SK-N-SH treated with all-trans-retinoic acid at 6 μM for 48 hours (cell line): ENCODE measurements around the gene CHKA.

Experiments used
- ATAC-seq: fragments of 200-7000 bp; cut with Tn5 transposase; 3 replicates; pipeline ENCODE4 v1.9.1; 2020; ENCODE audit warnings: mild to moderate bottlenecking, moderate library complexity
- ARNTL ChIP-seq: fragments of 450-650 bp; formaldehyde crosslinking; IDR thresholded peaks from 2 replicates; pipeline ENCODE4 v1.5.0; 2020; ENCODE audit warnings: low read depth, mild to moderate bottlenecking, moderate library complexity, borderline replicate concordance
- BACH2 ChIP-seq: fragments of 250-450 bp; sonication (Bioruptor Pico); IDR thresholded peaks from 2 replicates; pipeline ENCODE4 v1.9.0; 2021; ENCODE audit warnings: mild to moderate bottlenecking, borderline replicate concordance
- CSDC2 ChIP-seq: fragments of 250-450 bp; sonication (Bioruptor Pico); IDR thresholded peaks from 2 replicates; pipeline ENCODE4 v1.5.0; 2020; ENCODE audit warnings: mild to moderate bottlenecking, moderate library complexity
- ESRRG ChIP-seq: fragments of 250-450 bp; sonication (Bioruptor Pico); IDR thresholded peaks from 2 replicates; pipeline ENCODE4 v1.6.1; 2021; ENCODE audit warnings: mild to moderate bottlenecking
- GLIS3 ChIP-seq: fragments of 250-450 bp; sonication (Bioruptor Pico); IDR thresholded peaks from 2 replicates; pipeline ENCODE4 v1.5.0; 2020; ENCODE audit warnings: mild to moderate bottlenecking, moderate library complexity
- ISL1 ChIP-seq: fragments of 250-450 bp; sonication (Bioruptor Pico); IDR thresholded peaks from 2 replicates; pipeline ENCODE4 v2.1.2; 2022; ENCODE audit warnings: mild to moderate bottlenecking, moderate library complexity
- OSR1 ChIP-seq: fragments of 250-450 bp; sonication (Bioruptor Pico); IDR thresholded peaks from 2 replicates; pipeline ENCODE4 v1.8.0; 2022; ENCODE audit warnings: moderate library complexity, mild to moderate bottlenecking, inconsistent platforms
- PPARA ChIP-seq: fragments of 250-450 bp; sonication (Bioruptor Pico); IDR thresholded peaks from 2 replicates; pipeline ENCODE4 v1.5.0; 2020; ENCODE audit warnings: mild to moderate bottlenecking, borderline replicate concordance
- RARB ChIP-seq: fragments of 250-450 bp; sonication (Bioruptor Pico); IDR thresholded peaks from 2 replicates; pipeline ENCODE4 v1.8.0; 2021; ENCODE audit warnings: mild to moderate bottlenecking, moderate library complexity
- SNAI2 ChIP-seq: fragments of 250-450 bp; sonication (Bioruptor Pico); IDR thresholded peaks from 2 replicates; pipeline ENCODE4 v1.5.0; 2020; ENCODE audit warnings: mild to moderate bottlenecking, moderate library complexity
- TCF4 ChIP-seq: fragments of 250-450 bp; sonication (Bioruptor Pico); IDR thresholded peaks from 2 replicates; pipeline ENCODE4 v1.8.0; 2021; ENCODE audit warnings: mild to moderate bottlenecking, moderate library complexity, borderline replicate concordance
- TOX ChIP-seq: fragments of 250-450 bp; sonication (Bioruptor Pico); IDR thresholded peaks from 2 replicates; pipeline ENCODE4 v1.8.0; 2021; ENCODE audit warnings: mild to moderate bottlenecking, moderate library complexity, borderline replicate concordance
- ZC3H10 ChIP-seq: fragments of 250-450 bp; sonication (Bioruptor Pico); IDR thresholded peaks from 2 replicates; pipeline ENCODE4 v1.5.1; 2021; ENCODE audit warnings: mild to moderate bottlenecking, moderate library complexity
- ZFP3 ChIP-seq: fragments of 250-450 bp; sonication (Bioruptor Pico); IDR thresholded peaks from 2 replicates; pipeline ENCODE4 v1.5.0; 2020; ENCODE audit warnings: mild to moderate bottlenecking, moderate library complexity
- ZNF565 ChIP-seq: fragments of 450-650 bp; formaldehyde crosslinking; conservative IDR thresholded peaks from 2 replicates; pipeline ENCODE4 v1.5.0; 2020; ENCODE audit warnings: low read depth, mild to moderate bottlenecking, moderate library complexity
- ZNF70 ChIP-seq: fragments of 450-650 bp; formaldehyde crosslinking; IDR thresholded peaks from 2 replicates; pipeline ENCODE4 v1.5.0; 2020; ENCODE audit warnings: mild to moderate bottlenecking, moderate library complexity
- ZNF8 ChIP-seq: fragments of 450-650 bp; formaldehyde crosslinking; IDR thresholded peaks from 2 replicates; pipeline ENCODE4 v1.5.0; 2020; ENCODE audit warnings: mild to moderate bottlenecking, moderate library complexity
- TF ChIP-seq, protein P1 (sequence below): fragments of 250-450 bp; sonication (Bioruptor Pico); IDR thresholded peaks from 2 replicates; pipeline ENCODE4 v1.5.0; 2020; ENCODE audit warnings: mild to moderate bottlenecking, moderate library complexity
- TF ChIP-seq, protein P2 (sequence below): fragments of 250-450 bp; sonication (Bioruptor Pico); IDR thresholded peaks from 2 replicates; pipeline ENCODE4 v1.5.1; 2020; ENCODE audit warnings: low read depth, mild to moderate bottlenecking, moderate library complexity
- TF ChIP-seq, protein P3 (sequence below): fragments of 250-450 bp; sonication (Bioruptor Pico); IDR thresholded peaks from 2 replicates; pipeline ENCODE4 v1.8.0; 2021; ENCODE audit warnings: low read depth, mild to moderate bottlenecking, moderate library complexity, borderline replicate concordance
- TF ChIP-seq, protein P4 (sequence below): fragments of 250-450 bp; sonication (Bioruptor Pico); IDR thresholded peaks from 2 replicates; pipeline ENCODE4 v1.8.0; 2020; ENCODE audit warnings: mild to moderate bottlenecking, moderate library complexity, borderline replicate concordance

The CHKA gene

DNA sequence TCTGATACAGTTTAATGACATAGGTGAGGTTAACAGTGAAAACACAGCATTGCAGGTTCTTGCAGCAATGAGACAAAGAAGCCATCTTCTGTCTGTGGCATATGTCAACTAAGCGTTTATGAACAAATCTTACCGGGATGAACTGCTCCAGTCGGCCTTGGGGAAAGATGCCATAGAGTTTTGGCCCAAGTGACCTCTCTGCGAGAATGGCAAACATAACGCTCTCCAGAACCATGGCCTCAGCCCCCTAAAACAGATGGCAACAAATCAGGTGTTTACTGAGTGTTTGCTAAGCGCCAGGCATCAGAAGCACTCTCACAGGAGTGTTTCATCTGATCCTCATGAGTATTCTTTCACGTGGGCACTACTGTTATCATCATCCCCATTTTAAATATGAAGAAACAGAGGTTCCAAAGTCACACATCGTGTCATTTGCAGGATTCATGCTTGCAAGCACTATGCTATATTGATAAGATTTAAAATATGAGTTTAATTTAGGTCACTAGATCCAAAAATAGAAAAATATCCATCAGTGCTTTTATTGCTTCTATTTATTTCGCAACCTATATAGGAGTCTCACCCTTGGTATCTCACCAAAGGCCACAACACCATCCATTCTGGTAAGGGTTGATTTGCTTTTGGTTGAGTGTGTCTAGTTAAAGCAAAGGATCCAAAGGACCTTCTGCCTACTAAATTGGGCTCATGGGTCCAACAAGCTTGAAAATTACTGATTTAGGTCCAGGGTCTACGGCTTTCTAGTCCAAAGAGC, 46.4 kb downstream of the CHKA start:
- TF ChIP-seq ZC3H10 (CRISPR knock-in tag): no peak
- TF ChIP-seq GLIS3 (CRISPR knock-in tag): no peak
- TF ChIP-seq, protein P1, sequence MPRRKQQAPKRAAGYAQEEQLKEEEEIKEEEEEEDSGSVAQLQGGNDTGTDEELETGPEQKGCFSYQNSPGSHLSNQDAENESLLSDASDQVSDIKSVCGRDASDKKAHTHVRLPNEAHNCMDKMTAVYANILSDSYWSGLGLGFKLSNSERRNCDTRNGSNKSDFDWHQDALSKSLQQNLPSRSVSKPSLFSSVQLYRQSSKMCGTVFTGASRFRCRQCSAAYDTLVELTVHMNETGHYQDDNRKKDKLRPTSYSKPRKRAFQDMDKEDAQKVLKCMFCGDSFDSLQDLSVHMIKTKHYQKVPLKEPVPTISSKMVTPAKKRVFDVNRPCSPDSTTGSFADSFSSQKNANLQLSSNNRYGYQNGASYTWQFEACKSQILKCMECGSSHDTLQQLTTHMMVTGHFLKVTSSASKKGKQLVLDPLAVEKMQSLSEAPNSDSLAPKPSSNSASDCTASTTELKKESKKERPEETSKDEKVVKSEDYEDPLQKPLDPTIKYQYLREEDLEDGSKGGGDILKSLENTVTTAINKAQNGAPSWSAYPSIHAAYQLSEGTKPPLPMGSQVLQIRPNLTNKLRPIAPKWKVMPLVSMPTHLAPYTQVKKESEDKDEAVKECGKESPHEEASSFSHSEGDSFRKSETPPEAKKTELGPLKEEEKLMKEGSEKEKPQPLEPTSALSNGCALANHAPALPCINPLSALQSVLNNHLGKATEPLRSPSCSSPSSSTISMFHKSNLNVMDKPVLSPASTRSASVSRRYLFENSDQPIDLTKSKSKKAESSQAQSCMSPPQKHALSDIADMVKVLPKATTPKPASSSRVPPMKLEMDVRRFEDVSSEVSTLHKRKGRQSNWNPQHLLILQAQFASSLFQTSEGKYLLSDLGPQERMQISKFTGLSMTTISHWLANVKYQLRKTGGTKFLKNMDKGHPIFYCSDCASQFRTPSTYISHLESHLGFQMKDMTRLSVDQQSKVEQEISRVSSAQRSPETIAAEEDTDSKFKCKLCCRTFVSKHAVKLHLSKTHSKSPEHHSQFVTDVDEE (CRISPR knock-in tag): no peak
- TF ChIP-seq ZNF565 (CRISPR knock-in tag): no peak
- TF ChIP-seq, protein P2, sequence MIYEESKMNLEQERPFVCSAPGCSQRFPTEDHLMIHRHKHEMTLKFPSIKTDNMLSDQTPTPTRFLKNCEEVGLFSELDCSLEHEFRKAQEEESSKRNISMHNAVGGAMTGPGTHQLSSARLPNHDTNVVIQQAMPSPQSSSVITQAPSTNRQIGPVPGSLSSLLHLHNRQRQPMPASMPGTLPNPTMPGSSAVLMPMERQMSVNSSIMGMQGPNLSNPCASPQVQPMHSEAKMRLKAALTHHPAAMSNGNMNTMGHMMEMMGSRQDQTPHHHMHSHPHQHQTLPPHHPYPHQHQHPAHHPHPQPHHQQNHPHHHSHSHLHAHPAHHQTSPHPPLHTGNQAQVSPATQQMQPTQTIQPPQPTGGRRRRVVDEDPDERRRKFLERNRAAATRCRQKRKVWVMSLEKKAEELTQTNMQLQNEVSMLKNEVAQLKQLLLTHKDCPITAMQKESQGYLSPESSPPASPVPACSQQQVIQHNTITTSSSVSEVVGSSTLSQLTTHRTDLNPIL (CRISPR knock-in tag): no peak
- TF ChIP-seq ISL1 (CRISPR knock-in tag): no peak
- TF ChIP-seq RARB (CRISPR knock-in tag): no peak
- TF ChIP-seq PPARA (CRISPR knock-in tag): no peak
- no peak for TF ChIP-seq TCF4 (CRISPR knock-in tag)
- TF ChIP-seq ARNTL (CRISPR knock-in tag): no peak
- ATAC-seq: no peak

DNA sequence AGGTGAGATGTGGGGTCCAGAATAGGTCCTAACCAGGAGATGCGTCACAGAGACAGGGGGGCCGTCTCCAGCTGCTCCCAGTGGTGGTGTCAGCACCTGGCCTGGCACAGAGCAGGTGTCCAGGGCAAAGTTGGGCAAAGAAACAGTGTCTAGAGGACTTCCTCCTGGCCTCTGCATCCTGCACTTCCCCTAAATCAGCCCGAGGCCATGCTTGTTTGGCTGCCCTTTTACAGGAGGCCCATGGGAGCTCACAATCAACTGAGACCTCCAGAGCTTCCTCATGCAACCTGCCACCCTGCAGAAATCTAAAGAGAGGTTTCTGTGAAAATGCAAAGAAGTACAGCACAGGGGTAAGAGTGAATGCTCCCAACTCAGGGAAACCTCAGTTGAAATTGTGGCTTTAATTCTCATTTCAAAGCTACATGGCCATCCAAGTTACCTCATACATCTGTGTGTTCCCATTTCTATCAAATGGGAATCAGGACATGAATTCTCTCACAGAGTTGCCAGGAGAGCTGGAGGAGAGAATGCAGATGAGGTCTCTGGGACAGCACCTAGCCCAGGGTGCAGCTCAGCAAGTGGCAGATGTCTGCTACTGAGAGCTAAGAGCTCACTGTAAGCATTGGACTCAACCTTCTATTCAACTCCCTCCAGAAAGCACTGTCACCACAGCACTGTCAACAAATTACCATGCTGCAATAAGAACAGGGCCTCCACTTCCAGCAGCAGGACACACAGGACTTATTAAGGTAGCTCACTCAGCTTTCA, 49.7 kb downstream of the CHKA start:
- ATAC-seq: no peak
- TF ChIP-seq, protein P2 (CRISPR knock-in tag): no peak
- TF ChIP-seq ZNF8 (no peak), GLIS3 (CRISPR knock-in tag) (no peak), BACH2 (no peak), TOX (CRISPR knock-in tag) (no peak), ZC3H10 (CRISPR knock-in tag) (no peak)
- TF ChIP-seq, all 23 proteins: peak for 0

DNA sequence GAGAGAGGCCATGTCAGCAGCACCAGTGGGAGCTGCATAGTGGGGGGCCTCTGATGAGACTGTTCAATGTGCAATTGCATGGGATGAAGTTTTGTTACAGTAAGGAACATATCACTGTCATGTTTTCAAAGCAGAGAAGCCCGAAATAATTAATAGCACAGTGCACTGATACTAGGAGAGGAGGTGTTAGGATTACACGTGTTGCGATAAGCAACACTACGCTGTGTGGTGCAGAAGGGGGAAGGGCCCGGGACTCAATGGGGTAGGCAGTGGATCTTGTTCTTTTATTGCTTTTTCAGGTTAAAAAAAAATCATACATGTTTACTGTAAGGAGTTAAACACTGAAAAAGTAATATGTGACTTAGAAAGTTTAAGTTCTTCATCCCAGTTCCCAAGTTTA, 53.2 kb downstream of the CHKA start:
- no peak for TF ChIP-seq BACH2
- TF ChIP-seq GLIS3 (CRISPR knock-in tag): no peak
- TF ChIP-seq ESRRG (CRISPR knock-in tag): no peak
- TF ChIP-seq, protein P3, sequence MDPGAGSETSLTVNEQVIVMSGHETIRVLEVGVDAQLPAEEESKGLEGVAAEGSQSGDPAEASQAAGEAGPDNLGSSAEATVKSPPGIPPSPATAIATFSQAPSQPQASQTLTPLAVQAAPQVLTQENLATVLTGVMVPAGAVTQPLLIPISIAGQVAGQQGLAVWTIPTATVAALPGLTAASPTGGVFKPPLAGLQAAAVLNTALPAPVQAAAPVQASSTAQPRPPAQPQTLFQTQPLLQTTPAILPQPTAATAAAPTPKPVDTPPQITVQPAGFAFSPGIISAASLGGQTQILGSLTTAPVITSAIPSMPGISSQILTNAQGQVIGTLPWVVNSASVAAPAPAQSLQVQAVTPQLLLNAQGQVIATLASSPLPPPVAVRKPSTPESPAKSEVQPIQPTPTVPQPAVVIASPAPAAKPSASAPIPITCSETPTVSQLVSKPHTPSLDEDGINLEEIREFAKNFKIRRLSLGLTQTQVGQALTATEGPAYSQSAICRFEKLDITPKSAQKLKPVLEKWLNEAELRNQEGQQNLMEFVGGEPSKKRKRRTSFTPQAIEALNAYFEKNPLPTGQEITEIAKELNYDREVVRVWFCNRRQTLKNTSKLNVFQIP (CRISPR knock-in tag): no peak
- no peak for TF ChIP-seq ZNF8
- no peak for TF ChIP-seq ZFP3 (CRISPR knock-in tag)
- TF ChIP-seq TCF4 (CRISPR knock-in tag): no peak
- TF ChIP-seq RARB (CRISPR knock-in tag): no peak
- no peak for TF ChIP-seq ZNF70
- TF ChIP-seq OSR1: no peak
- no peak for TF ChIP-seq PPARA (CRISPR knock-in tag)
- no peak for TF ChIP-seq CSDC2 (CRISPR knock-in tag)
- TF ChIP-seq ZNF565 (CRISPR knock-in tag): no peak
- TF ChIP-seq ARNTL (CRISPR knock-in tag): no peak
- no peak for ATAC-seq

DNA sequence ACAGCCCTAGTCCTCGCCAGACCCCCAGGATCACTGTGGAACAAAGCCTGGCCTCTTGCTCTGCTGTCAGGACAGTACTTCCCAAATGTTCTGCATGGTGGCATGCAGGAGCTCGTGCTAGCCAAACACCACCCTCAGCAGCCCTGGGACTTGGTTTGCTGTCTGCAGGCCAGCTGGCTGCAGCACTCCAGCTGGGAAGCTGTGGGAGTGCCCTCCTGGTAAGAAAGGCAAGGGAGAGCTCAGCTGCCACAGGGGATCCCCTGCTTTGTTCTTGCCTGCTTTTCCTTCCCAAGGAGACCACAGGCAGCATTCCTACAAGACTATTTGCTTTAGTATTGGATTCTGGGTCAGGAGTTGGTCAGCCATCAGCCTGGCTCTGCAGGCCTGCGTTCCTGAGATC, 54.4 kb downstream of the CHKA start:
- no peak for ATAC-seq
- TF ChIP-seq RARB (CRISPR knock-in tag) (no peak), BACH2 (no peak), GLIS3 (CRISPR knock-in tag) (no peak), SNAI2 (no peak), ZNF70 (no peak), ISL1 (CRISPR knock-in tag) (no peak), PPARA (CRISPR knock-in tag) (no peak), CSDC2 (CRISPR knock-in tag) (no peak), ZNF565 (CRISPR knock-in tag) (no peak), ZFP3 (CRISPR knock-in tag) (no peak)
- TF ChIP-seq, protein P1 (CRISPR knock-in tag): no peak
- TF ChIP-seq, protein P4, sequence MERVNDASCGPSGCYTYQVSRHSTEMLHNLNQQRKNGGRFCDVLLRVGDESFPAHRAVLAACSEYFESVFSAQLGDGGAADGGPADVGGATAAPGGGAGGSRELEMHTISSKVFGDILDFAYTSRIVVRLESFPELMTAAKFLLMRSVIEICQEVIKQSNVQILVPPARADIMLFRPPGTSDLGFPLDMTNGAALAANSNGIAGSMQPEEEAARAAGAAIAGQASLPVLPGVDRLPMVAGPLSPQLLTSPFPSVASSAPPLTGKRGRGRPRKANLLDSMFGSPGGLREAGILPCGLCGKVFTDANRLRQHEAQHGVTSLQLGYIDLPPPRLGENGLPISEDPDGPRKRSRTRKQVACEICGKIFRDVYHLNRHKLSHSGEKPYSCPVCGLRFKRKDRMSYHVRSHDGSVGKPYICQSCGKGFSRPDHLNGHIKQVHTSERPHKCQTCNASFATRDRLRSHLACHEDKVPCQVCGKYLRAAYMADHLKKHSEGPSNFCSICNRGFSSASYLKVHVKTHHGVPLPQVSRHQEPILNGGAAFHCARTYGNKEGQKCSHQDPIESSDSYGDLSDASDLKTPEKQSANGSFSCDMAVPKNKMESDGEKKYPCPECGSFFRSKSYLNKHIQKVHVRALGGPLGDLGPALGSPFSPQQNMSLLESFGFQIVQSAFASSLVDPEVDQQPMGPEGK (CRISPR knock-in tag): no peak
